ENCODE data around the gene AGAP1. TPM values are rescaled to one million over a fixed set of nuclear protein-coding genes. Genes with fewer than 3 reads are reported as not detected.

Gene AGAP1
- total RNA-seq, 2 donors from 2014 or later: 32.8 to 34.7 TPM

- Mint-ChIP-seq H3K36me3 (ENCODE audit: low read depth) (no peaks in the 10 kb centered on the region), H3K27me3 (ENCODE audit: insufficient read depth) (no peaks in the 10 kb centered on the region), H3K27ac (no peak overlapping the region), H3K4me1 (peaks cover 18% of the 10 kb centered on the region), H3K9me3 (no peaks in the 10 kb centered on the region), H3K4me3 (no peak overlapping the region)
- Histone ChIP-seq H3K27ac (ENCODE audit: low read depth, low read length) (no peak overlapping the region), H3K36me3 (ENCODE audit: control insufficient read depth, insufficient read depth, low read length) (no peaks in the 10 kb centered on the region), H3K4me1 (ENCODE audit: control insufficient read depth, insufficient read depth, low read length) (no peaks in the 10 kb centered on the region), H3K9me3 (ENCODE audit: control insufficient read depth, low read length) (no peaks in the 10 kb centered on the region), H3K9ac (ENCODE audit: extremely low read depth, low read length, poor library complexity, severe bottlenecking) (no peak overlapping the region), H3K27me3 (ENCODE audit: control insufficient read depth, insufficient read depth, low read length, poor library complexity, severe bottlenecking) (no peaks in the 10 kb centered on the region), H3K4me3 (ENCODE audit: low read length) (no peak overlapping the region)
- DNase-seq: no peak
- WGBS, 2 experiments (ENCODE audit: insufficient coverage in 1 of 2, insufficient read length in 1 of 2): 87 to 89% methylated on average over 2 to 4 of the region's 5 CpGs
- TF ChIP-seq CTCF (conservative IDR thresholded peaks at IDR 0.05): no peak
These were observed 50.8 kb downstream of the AGAP1 start for GRCh38 chr2:235544689-235544969.

GRCh38 chr2:235545339-235546150, 51.7 kb downstream of the AGAP1 start:
- H3K27me3 Mint-ChIP-seq (ENCODE audit: insufficient read depth): no peaks in the 10 kb centered on the region
- WGBS, 2 experiments (ENCODE audit: insufficient coverage in 1 of 2, insufficient read length in 1 of 2): 92 to 95% methylated on average over 10 to 11 of the region's 11 CpGs
- Histone ChIP-seq H3K9me3 (ENCODE audit: control insufficient read depth, low read length) (no peaks in the 10 kb centered on the region), H3K27me3 (ENCODE audit: control insufficient read depth, insufficient read depth, low read length, poor library complexity, severe bottlenecking) (no peaks in the 10 kb centered on the region), H3K4me3 (ENCODE audit: low read length) (no peak overlapping the region), H3K4me1 (ENCODE audit: control insufficient read depth, insufficient read depth, low read length) (no peaks in the 10 kb centered on the region), H3K27ac (ENCODE audit: low read depth, low read length) (no peak overlapping the region), H3K36me3 (ENCODE audit: control insufficient read depth, insufficient read depth, low read length) (no peaks in the 10 kb centered on the region), H3K9ac (ENCODE audit: extremely low read depth, low read length, poor library complexity, severe bottlenecking) (no peak overlapping the region)
- H3K9me3 Mint-ChIP-seq: no peaks in the 10 kb centered on the region
- DNase-seq: no peak
- H3K36me3 Mint-ChIP-seq (ENCODE audit: low read depth): no peaks in the 10 kb centered on the region
- no peak for TF ChIP-seq CTCF (conservative IDR thresholded peaks at IDR 0.05)
- no peak overlapping the region for H3K4me3 Mint-ChIP-seq
- peaks cover 18% of the 10 kb centered on the region for H3K4me1 Mint-ChIP-seq
- no peak overlapping the region for H3K27ac Mint-ChIP-seq

GRCh38 chr2:235546151-235546435, 52.2 kb downstream of the AGAP1 start:
- Histone ChIP-seq H3K36me3 (ENCODE audit: control insufficient read depth, insufficient read depth, low read length) (no peaks in the 10 kb centered on the region), H3K4me3 (ENCODE audit: low read length) (no peak overlapping the region), H3K27me3 (ENCODE audit: control insufficient read depth, insufficient read depth, low read length, poor library complexity, severe bottlenecking) (no peaks in the 10 kb centered on the region), H3K4me1 (ENCODE audit: control insufficient read depth, insufficient read depth, low read length) (no peaks in the 10 kb centered on the region), H3K9me3 (ENCODE audit: control insufficient read depth, low read length) (no peaks in the 10 kb centered on the region), H3K27ac (ENCODE audit: low read depth, low read length) (no peak overlapping the region), H3K9ac (ENCODE audit: extremely low read depth, low read length, poor library complexity, severe bottlenecking) (no peak overlapping the region)
- TF ChIP-seq CTCF (conservative IDR thresholded peaks at IDR 0.05): no peak
- Mint-ChIP-seq H3K36me3 (ENCODE audit: low read depth) (no peaks in the 10 kb centered on the region), H3K27me3 (ENCODE audit: insufficient read depth) (no peaks in the 10 kb centered on the region), H3K4me3 (no peak overlapping the region), H3K27ac (no peak overlapping the region), H3K4me1 (peaks cover 18% of the 10 kb centered on the region), H3K9me3 (no peaks in the 10 kb centered on the region)
- WGBS, 2 experiments (ENCODE audit: insufficient coverage in 1 of 2, insufficient read length in 1 of 2): 75 to 93% methylated on average over 3 of the region's 3 CpGs
- DNase-seq: no peak

Data from endodermal cell (in vitro differentiated cells).